Panc1 (cell line): ENCODE data around the gene UVSSA. TPM values are rescaled to one million over a fixed set of nuclear protein-coding genes. Genes with fewer than 3 reads are reported as not detected.

Experiments used
- ATAC-seq: fragments of 200-7000 bp; cut with Tn5 transposase; 2 replicates; pipeline ENCODE4 v1.9.1; 2020; ENCODE audit warnings: mild to moderate bottlenecking, moderate library complexity
- BruUV-seq: library from RNA; stranded (reverse); fragments of 400-500 nt; replicated peaks from 2 replicates; lab custom pipeline; 2021; lab: Mats Ljungman, UMichigan
- CTCF ChIA-PET: fragments of 300-600 bp; sonication (Branson Sonifier 250); formaldehyde crosslinking; loops from one replicate; lab custom pipeline; 2022; ENCODE audit warnings: antibody characterized with exemption; lab: Charles Lee
- POLR2A ChIA-PET: fragments of 300-600 bp; sonication (Branson Sonifier 250); formaldehyde crosslinking; loops from one replicate; lab custom pipeline; 2022; ENCODE audit warnings: antibody characterized with exemption; lab: Charles Lee
- DNase-seq: peaks from one replicate; pipeline ENCODE4 v3.0.0-alpha.2; 2010; ENCODE audit warnings: low read depth, low spot score
- H3K27ac ChIP-seq: 2 replicates; pipeline ENCODE4 v1.5.1; 2011; ENCODE audit warnings: mild to moderate bottlenecking, low read length, inconsistent platforms
- H3K27me3 ChIP-seq: fragments of 200-500 bp; sonication (Bioruptor generic); 2 replicates; pipeline ENCODE4 v1.6.0; 2014; ENCODE audit warnings: low read length, inconsistent platforms; ENCODE audit not compliant: control insufficient read depth, insufficient read depth
- H3K36me3 ChIP-seq: fragments of 200-500 bp; sonication (Bioruptor generic); 2 replicates; pipeline ENCODE4 v1.5.1; 2014; ENCODE audit warnings: inconsistent platforms, mild to moderate bottlenecking, low read length, moderate library complexity; ENCODE audit not compliant: control insufficient read depth, insufficient read depth
- H3K4me1 ChIP-seq: 2 replicates; pipeline ENCODE4 v1.5.1; 2011; ENCODE audit warnings: inconsistent platforms, mild to moderate bottlenecking, low read length, moderate library complexity; ENCODE audit not compliant: control insufficient read depth, insufficient read depth
- H3K4me3 ChIP-seq, 2 experiments: 2 replicates each; pipeline ENCODE4 v1.5.1; 2011 to 2012; ENCODE audit warnings: low read depth in 2 of 2, low read length in 2 of 2, mild to moderate bottlenecking in 2 of 2, inconsistent platforms in 1 of 2, moderate library complexity in 1 of 2
- H3K9me3 ChIP-seq: fragments of 200-500 bp; sonication (Bioruptor generic); 2 replicates; pipeline ENCODE4 v1.5.1; 2014; ENCODE audit warnings: low read depth, mild to moderate bottlenecking, inconsistent platforms, low read length, moderate library complexity; ENCODE audit not compliant: control insufficient read depth, insufficient read depth
- CTCF ChIP-seq: fragments of 450-650 bp; IDR thresholded peaks from 2 replicates; pipeline ENCODE4 v1.5.1; 2017; ENCODE audit warnings: mild to moderate bottlenecking
- POLR2AphosphoS5 ChIP-seq: IDR thresholded peaks from 2 replicates; pipeline ENCODE4 v1.6.1; 2012; ENCODE audit warnings: mild to moderate bottlenecking, low read depth, low read length, moderate library complexity
- REST ChIP-seq, 2 experiments: IDR thresholded peaks; 2 replicates each; pipeline ENCODE4 v1.6.1; 2011 to 2012; ENCODE audit warnings: low read depth in 2 of 2, control low read depth in 1 of 2, low read length in 1 of 2, mild to moderate bottlenecking in 1 of 2, moderate library complexity in 1 of 2; ENCODE audit not compliant: insufficient read depth in 1 of 2
- SIN3A ChIP-seq: IDR thresholded peaks from 2 replicates; pipeline ENCODE4 v1.6.1; 2012; ENCODE audit warnings: low read depth, mild to moderate bottlenecking, low read length, moderate library complexity, borderline replicate concordance; ENCODE audit not compliant: insufficient read depth
- TCF7L2 ChIP-seq: IDR thresholded peaks from 2 replicates; pipeline ENCODE4 v1.6.1; 2011; ENCODE audit warnings: mild to moderate bottlenecking, low read depth, low read length, inconsistent platforms
- in situ Hi-C: cut with HindIII; loops from 2 replicates; pipeline ENCODE4 v1.10.0; 2016; ENCODE audit warnings: low sequenced_read_pairs, low pct_unique_long_range_greater_than_20kb
- intact Hi-C: fragments of 100-400 bp; cut with micrococcal nuclease; formaldehyde crosslinking; loops from one replicate; pipeline ENCODE4 v1.10.0; 2022; ENCODE audit not compliant: unreplicated experiment
- total RNA-seq: library from RNA; stranded (reverse); gene quantifications from one replicate; pipeline ENCODE4 v1.2.1, GENCODE V29; 2021; ENCODE audit not compliant: unreplicated experiment

UVSSA gene
- total RNA-seq, 1 experiment from 2014 or later: 23.4 TPM

- CTCF ChIA-PET: no interaction called here
- no TSS peak for BruUV-seq
- DNase-seq: no peak
- Histone ChIP-seq H3K9me3 (no peaks in the 10 kb centered on the region), H3K4me1 (no peaks in the 10 kb centered on the region), H3K27ac (no peak overlapping the region), H3K36me3 (no peaks in the 10 kb centered on the region), H3K4me3 (no peak overlapping the region), H3K27me3 (no peaks in the 10 kb centered on the region)
- in situ Hi-C loops: no loop called here
- TF ChIP-seq POLR2AphosphoS5 (no peak), CTCF (no peak), REST (IDR thresholded peaks at IDR 0.05; ENCODE audit: insufficient read depth in 1 of 2, low read depth in 2 of 2, low read length in 1 of 2) (no peak), TCF7L2 (no peak), SIN3A (no peak)
- ATAC-seq: no peak
- intact Hi-C loops: no loop called here
- POLR2A ChIA-PET: no interaction called here
These were observed 21.9 kb upstream of the UVSSA start for GRCh38 chr4:1325176-1325480.

DNA sequence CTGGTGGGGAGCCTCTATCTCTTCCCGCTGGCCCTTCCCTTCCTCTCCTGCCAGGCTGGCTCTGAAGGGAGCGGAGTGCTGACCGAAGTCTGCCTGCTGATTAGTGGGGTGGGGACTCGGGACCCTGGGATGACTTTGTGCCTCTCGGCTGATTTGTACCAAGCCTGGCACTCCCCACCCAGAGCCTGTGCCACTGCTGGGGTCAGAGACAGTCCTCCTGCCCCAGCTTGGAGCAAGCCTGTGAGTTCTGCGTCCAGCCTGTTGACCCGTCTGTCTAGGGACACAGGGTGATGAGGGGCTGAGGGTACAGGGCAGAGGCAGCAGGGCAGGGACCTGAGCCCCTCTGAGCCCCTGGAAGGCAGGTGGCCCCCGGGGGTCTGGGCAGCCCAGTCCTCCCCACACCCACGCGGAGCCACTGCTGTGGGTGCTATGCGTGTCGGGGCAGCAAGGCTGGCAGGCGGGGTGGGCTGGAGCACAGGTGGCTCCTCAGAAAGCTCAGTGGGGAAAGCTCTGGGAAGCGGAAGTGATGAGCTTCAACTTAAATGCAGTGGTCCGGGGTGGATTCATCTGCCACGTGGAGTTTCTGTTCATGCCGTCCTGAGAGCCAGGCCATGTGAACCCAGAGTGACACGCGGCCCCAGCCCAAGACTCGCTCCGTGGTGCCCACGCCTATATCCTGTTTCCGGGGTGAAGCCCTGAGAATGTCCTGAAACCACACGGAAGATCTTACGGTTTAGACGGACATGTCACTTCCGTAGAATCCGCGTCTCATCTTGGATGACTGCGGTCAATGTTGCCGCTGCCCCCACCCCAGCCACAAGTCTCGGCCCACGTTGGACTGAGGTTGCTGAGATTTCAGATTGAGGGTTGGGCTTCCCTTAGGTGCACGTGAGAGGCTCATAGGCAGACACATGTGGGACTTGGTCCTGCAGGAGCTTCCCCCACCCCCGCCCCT lies 21.1 kb upstream of the UVSSA start:
- Histone ChIP-seq H3K4me1 (no peaks in the 10 kb centered on the region), H3K36me3 (no peaks in the 10 kb centered on the region), H3K9me3 (no peaks in the 10 kb centered on the region), H3K27ac (no peak overlapping the region), H3K27me3 (no peaks in the 10 kb centered on the region), H3K4me3 (no peak overlapping the region)
- in situ Hi-C loops (no loop called here), intact Hi-C loops (no loop called here)
- CTCF ChIA-PET: no interaction called here
- no peak for ATAC-seq
- TF ChIP-seq TCF7L2 (no peak), CTCF (no peak), SIN3A (no peak)
- POLR2A ChIA-PET: interaction anchor here (0.7 kb wide), 1 partner anchor 158 kb away, joined by 4 read pairs; no protein-coding TSS in a partner anchor
- DNase-seq: no peak
- BruUV-seq: no TSS peak
